ENCODE data around the gene GCK. TPM values are rescaled to one million over a fixed set of nuclear protein-coding genes. Genes with fewer than 3 reads are reported as not detected.

Gene GCK
- total and polyA plus RNA-seq, 2 donors (not counting 3 experiments of a cell fraction or from before 2014, with no cell fraction given), result 0.17 to 0.51 TPM

DNA sequence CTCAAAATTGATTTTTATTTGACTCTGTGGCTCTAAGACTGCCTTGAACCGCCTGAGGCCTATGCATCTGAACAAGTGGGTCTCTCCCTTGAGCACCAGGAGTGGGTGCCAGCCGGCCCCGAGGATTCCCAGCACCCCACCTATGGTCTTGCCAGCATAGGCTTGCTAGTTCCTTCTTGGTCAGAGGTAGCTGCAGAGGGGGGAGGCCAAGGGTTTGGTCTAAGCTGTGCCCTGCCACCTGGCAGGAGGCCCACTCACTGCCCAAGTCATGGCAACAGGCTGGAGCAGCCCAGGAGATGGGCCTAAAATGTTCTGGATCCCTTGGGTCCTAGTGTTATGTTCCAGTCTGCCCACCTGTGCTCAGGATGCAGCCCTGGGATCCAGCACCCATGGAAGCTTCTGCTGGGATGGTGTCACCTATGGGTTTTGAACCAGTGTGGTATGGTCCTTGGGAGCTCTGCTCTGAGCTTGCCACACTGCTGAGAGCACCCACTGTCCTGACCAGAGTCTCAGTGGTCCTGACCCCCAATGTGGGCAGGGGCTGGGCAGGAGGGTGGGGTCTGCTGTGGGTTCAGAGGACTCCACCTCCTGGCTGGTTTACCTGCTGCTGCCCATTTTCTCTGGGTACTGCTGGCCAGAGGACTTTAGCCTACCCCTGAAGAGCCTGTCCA is 24.1 kb upstream of the GCK start:
- TF ChIP-seq POLR2AphosphoS5 (IDR thresholded peaks at IDR 0.05; ENCODE audit: insufficient read depth, low read depth, low read length) (no peak), JUN (IDR thresholded peaks at IDR 0.05; ENCODE audit: borderline replicate concordance, insufficient read depth, insufficient read length, low read depth) (no peak)
- CTCF ChIA-PET, result interaction anchor here (2.5 kb wide), 2 partner anchors 46 to 352 kb away, joined by 6 to 18 read pairs; no protein-coding TSS in a partner anchor
- Histone ChIP-seq H3K36me3 (ENCODE audit: control insufficient read depth in 2 of 2, extremely low read depth in 1 of 2, insufficient read depth in 2 of 2, low read length in 2 of 2) (peaks cover 12 to 39% of the 10 kb centered on the region in 2 experiments), H3K9ac (replicated peaks; ENCODE audit: extremely low read depth, insufficient read depth, low read length) (no peak overlapping the region), H3K79me2 (ENCODE audit: control insufficient read depth, insufficient read depth, low read length) (no peaks in the 10 kb centered on the region), H3K9me3 (replicated peaks; ENCODE audit: control insufficient read depth, insufficient read depth, low read length) (no peaks in the 10 kb centered on the region), H3K4me3 (replicated peaks in 1 of 3; ENCODE audit: insufficient read depth in 1 of 3, low read depth in 1 of 3, low read length in 3 of 3) (no peak overlapping the region), H3K9me1 (replicated peaks; ENCODE audit: control insufficient read depth, extremely low read depth, insufficient read depth, low read length) (no peaks in the 10 kb centered on the region), H3K4me2 (ENCODE audit: insufficient read depth, low read length) (no peak overlapping the region), H3K27ac (ENCODE audit: insufficient read depth, low read depth, low read length) (no peak overlapping the region), H3K27me3 (ENCODE audit: control insufficient read depth in 2 of 2, insufficient read depth in 2 of 2, low read length in 2 of 2) (no peaks in the 10 kb centered on the region), H2AFZ (ENCODE audit: low read depth, low read length) (no peak overlapping the region), H3K4me1 (ENCODE audit: control insufficient read depth, extremely low read depth, insufficient read depth, low read length) (no peaks in the 10 kb centered on the region), H4K20me1 (replicated peaks; ENCODE audit: control insufficient read depth, extremely low read depth, insufficient read depth, low read length) (no peaks in the 10 kb centered on the region)
- POLR2A ChIA-PET, result no interaction called here
- FAIRE-seq, result no peak
- no TSS peak for BruUV-seq (replicated peaks)
- dilution Hi-C loops (cut with MboI; ENCODE audit: extremely low pct_ligation_motif_present, low sequenced_read_pairs), result no loop called here
- intact Hi-C loops (cut with micrococcal nuclease), result no loop called here
- no peak for DNase-seq (ENCODE audit: low read depth, low spot score)

DNA sequence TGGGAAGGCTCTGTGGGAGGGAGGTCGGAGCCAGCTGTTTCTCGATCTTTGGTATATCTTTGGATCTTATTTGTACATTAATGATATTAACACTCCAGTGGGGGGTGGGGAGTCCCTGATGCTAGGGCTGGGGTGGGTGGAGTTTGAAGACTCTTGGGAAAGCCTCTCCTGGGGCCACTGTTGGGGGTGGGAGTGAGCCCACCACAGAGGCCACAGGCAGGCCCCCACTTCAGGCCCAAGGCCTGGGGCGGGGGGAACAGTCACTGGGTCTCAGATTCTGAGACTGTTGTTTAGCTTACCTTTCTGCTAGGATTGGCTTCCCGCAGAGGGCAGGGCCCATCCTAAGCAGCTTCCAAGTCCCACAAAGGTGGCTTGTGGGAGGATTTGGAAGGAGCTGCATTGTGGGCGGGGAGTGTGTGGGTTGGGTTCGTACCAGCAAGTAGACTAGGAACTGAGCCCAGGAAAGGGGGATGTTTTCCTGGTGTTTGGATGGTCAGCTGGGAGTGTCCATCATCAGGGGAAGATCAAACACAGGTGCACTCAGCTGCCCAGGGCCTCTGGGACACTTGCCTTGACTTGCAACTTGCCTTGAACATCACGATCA is 23.4 kb upstream of the GCK start:
- no peak overlapping the region for H3K4me3 ChIP-seq (replicated peaks in 1 of 3; ENCODE audit: insufficient read depth in 1 of 3, low read depth in 1 of 3, low read length in 3 of 3)
- DNase-seq (ENCODE audit: low read depth, low spot score), result no peak
- no peak overlapping the region for H2AFZ ChIP-seq (ENCODE audit: low read depth, low read length)
- no peaks in the 10 kb centered on the region for H3K9me1 ChIP-seq (replicated peaks; ENCODE audit: control insufficient read depth, extremely low read depth, insufficient read depth, low read length)
- H3K9ac ChIP-seq (replicated peaks; ENCODE audit: extremely low read depth, insufficient read depth, low read length), result no peak overlapping the region
- dilution Hi-C loops (cut with MboI; ENCODE audit: extremely low pct_ligation_motif_present, low sequenced_read_pairs) (no loop called here), intact Hi-C loops (cut with micrococcal nuclease) (no loop called here)
- H3K27ac ChIP-seq (ENCODE audit: insufficient read depth, low read depth, low read length), result no peak overlapping the region
- no peaks in the 10 kb centered on the region for H3K9me3 ChIP-seq (replicated peaks; ENCODE audit: control insufficient read depth, insufficient read depth, low read length)
- BruUV-seq (replicated peaks), result no TSS peak
- no peak overlapping the region for H3K4me2 ChIP-seq (ENCODE audit: insufficient read depth, low read length)
- peaks cover 12 to 44% of the 10 kb centered on the region in 2 experiments for H3K36me3 ChIP-seq (ENCODE audit: control insufficient read depth in 2 of 2, extremely low read depth in 1 of 2, insufficient read depth in 2 of 2, low read length in 2 of 2)
- H3K27me3 ChIP-seq (ENCODE audit: control insufficient read depth in 2 of 2, insufficient read depth in 2 of 2, low read length in 2 of 2), result no peaks in the 10 kb centered on the region
- no peaks in the 10 kb centered on the region for H3K79me2 ChIP-seq (ENCODE audit: control insufficient read depth, insufficient read depth, low read length)
- no peaks in the 10 kb centered on the region for H3K4me1 ChIP-seq (ENCODE audit: control insufficient read depth, extremely low read depth, insufficient read depth, low read length)
- CTCF ChIA-PET, result interaction anchor here (2.5 kb wide), 2 partner anchors 47 to 353 kb away, joined by 6 to 18 read pairs; no protein-coding TSS in a partner anchor
- H4K20me1 ChIP-seq (replicated peaks; ENCODE audit: control insufficient read depth, extremely low read depth, insufficient read depth, low read length), result no peaks in the 10 kb centered on the region
- TF ChIP-seq JUN (IDR thresholded peaks at IDR 0.05; ENCODE audit: borderline replicate concordance, insufficient read depth, insufficient read length, low read depth), result no peak
- TF ChIP-seq, protein P1, sequence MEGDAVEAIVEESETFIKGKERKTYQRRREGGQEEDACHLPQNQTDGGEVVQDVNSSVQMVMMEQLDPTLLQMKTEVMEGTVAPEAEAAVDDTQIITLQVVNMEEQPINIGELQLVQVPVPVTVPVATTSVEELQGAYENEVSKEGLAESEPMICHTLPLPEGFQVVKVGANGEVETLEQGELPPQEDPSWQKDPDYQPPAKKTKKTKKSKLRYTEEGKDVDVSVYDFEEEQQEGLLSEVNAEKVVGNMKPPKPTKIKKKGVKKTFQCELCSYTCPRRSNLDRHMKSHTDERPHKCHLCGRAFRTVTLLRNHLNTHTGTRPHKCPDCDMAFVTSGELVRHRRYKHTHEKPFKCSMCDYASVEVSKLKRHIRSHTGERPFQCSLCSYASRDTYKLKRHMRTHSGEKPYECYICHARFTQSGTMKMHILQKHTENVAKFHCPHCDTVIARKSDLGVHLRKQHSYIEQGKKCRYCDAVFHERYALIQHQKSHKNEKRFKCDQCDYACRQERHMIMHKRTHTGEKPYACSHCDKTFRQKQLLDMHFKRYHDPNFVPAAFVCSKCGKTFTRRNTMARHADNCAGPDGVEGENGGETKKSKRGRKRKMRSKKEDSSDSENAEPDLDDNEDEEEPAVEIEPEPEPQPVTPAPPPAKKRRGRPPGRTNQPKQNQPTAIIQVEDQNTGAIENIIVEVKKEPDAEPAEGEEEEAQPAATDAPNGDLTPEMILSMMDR (IDR thresholded peaks at IDR 0.05; ENCODE audit: extremely low read depth in 1 of 2, insufficient read depth in 1 of 2, low read depth in 1 of 2, low read length in 2 of 2), result no peak
- TF ChIP-seq GATA2 (IDR thresholded peaks at IDR 0.05; ENCODE audit: insufficient read depth, insufficient read length, low read depth, low read length), result no peak
- no peak for TF ChIP-seq POLR2AphosphoS5 (IDR thresholded peaks at IDR 0.05; ENCODE audit: insufficient read depth, low read depth, low read length)
- TF ChIP-seq POLR2A (IDR thresholded peaks at IDR 0.05; ENCODE audit: low read depth, low read length), result no peak
- TF ChIP-seq FOS (IDR thresholded peaks at IDR 0.05; ENCODE audit: borderline replicate concordance, insufficient read depth, low read length), result no peak
- TF ChIP-seq EZH2 (IDR thresholded peaks at IDR 0.05; ENCODE audit: borderline replicate concordance, low read depth, low read length, severe bottlenecking), result no peak
- FAIRE-seq, result no peak
- POLR2A ChIA-PET, result no interaction called here
